Osteoblast (primary cell): ENCODE data around the gene CAPG. TPM values are rescaled to one million over a fixed set of nuclear protein-coding genes. Genes with fewer than 3 reads are reported as not detected.
A peak's percentile ranks its signal among the peaks of the same experiment; 100 is the strongest.
"Not testable (repeated sequence)": the region's sequence is repeated elsewhere in the genome, so short reads cannot be mapped to it uniquely, and the experiment has no call there.

Source experiments
- DNase-seq: peaks from one replicate; pipeline ENCODE4 v3.0.0; 2011; ENCODE audit warnings: low spot score, mixed read lengths; ENCODE audit not compliant: insufficient read length; ENCODE audit errors: missing footprints
- H2AFZ ChIP-seq: 2 replicates; pipeline ENCODE4 v1.6.0; 2011; ENCODE audit warnings: mild to moderate bottlenecking, low read length
- H3K27ac ChIP-seq: 2 replicates; pipeline ENCODE4 v1.5.1; 2011; ENCODE audit warnings: mild to moderate bottlenecking, low read depth, low read length, moderate library complexity
- H3K27me3 ChIP-seq: 2 replicates; pipeline ENCODE4 v1.6.0; 2012; ENCODE audit warnings: mild to moderate bottlenecking, control low read depth, inconsistent platforms, low read length, moderate library complexity; ENCODE audit not compliant: insufficient read depth
- H3K36me3 ChIP-seq: 2 replicates; pipeline ENCODE4 v1.5.1; 2011; ENCODE audit warnings: mild to moderate bottlenecking, low read length, control low read depth, moderate library complexity; ENCODE audit not compliant: insufficient read depth
- H3K4me1 ChIP-seq: 2 replicates; pipeline ENCODE4 v1.5.1; 2011; ENCODE audit warnings: mild to moderate bottlenecking, low read length, control low read depth, moderate library complexity; ENCODE audit not compliant: insufficient read depth
- H3K4me2 ChIP-seq: 2 replicates; pipeline ENCODE4 v1.6.0; 2011; ENCODE audit warnings: mild to moderate bottlenecking, low read length; ENCODE audit not compliant: insufficient read depth
- H3K4me3 ChIP-seq: fragments of 200-600 bp; sonication (generic); 3 replicates; pipeline ENCODE4 v1.5.1; 2012; ENCODE audit warnings: mild to moderate bottlenecking, low read length, inconsistent platforms; ENCODE audit not compliant: insufficient read depth
- H3K79me2 ChIP-seq: 2 replicates; pipeline ENCODE4 v1.6.0; 2012; ENCODE audit warnings: mild to moderate bottlenecking, low read length, control low read depth, inconsistent platforms; ENCODE audit not compliant: insufficient read depth
- H3K9me3 ChIP-seq: 2 replicates; pipeline ENCODE4 v1.5.1; 2011; ENCODE audit warnings: low read depth, low read length, control low read depth
- H4K20me1 ChIP-seq: 2 replicates; pipeline ENCODE4 v1.6.0; 2012; ENCODE audit warnings: mild to moderate bottlenecking, low read length, control low read depth; ENCODE audit not compliant: insufficient read depth
- CTCF ChIP-seq: IDR thresholded peaks from 2 replicates; pipeline ENCODE4 v1.5.1; 2011; ENCODE audit warnings: mild to moderate bottlenecking, low read depth, low read length, moderate library complexity; ENCODE audit errors: extremely low read depth
- total RNA-seq: library from RNA; depleted of rRNA; stranded (reverse); fragments of >200 nt; gene quantifications from 2 replicates; pipeline ENCODE4 v1.2.3, GENCODE V29; 2012

Gene CAPG
- total RNA-seq, 1 donor, result 140 TPM

- H3K36me3 ChIP-seq, result peaks cover 45% of the 10 kb centered on the region
- peaks cover 7% of the 10 kb centered on the region for H3K4me1 ChIP-seq
- H3K9me3 ChIP-seq, result no peaks in the 10 kb centered on the region
- no peaks in the 10 kb centered on the region for H3K79me2 ChIP-seq
- no peak overlapping the region for H2AFZ ChIP-seq
- H3K27ac ChIP-seq, result no peak overlapping the region
- DNase-seq, result no peak
- H3K4me2 ChIP-seq, result no peak overlapping the region
- no peak overlapping the region for H3K4me3 ChIP-seq
- H4K20me1 ChIP-seq, result no peaks in the 10 kb centered on the region
- no peak for TF ChIP-seq CTCF
- no peaks in the 10 kb centered on the region for H3K27me3 ChIP-seq
These were observed 22.4 kb downstream of the CAPG start for GRCh38 chr2:85387754-85388153.

DNA sequence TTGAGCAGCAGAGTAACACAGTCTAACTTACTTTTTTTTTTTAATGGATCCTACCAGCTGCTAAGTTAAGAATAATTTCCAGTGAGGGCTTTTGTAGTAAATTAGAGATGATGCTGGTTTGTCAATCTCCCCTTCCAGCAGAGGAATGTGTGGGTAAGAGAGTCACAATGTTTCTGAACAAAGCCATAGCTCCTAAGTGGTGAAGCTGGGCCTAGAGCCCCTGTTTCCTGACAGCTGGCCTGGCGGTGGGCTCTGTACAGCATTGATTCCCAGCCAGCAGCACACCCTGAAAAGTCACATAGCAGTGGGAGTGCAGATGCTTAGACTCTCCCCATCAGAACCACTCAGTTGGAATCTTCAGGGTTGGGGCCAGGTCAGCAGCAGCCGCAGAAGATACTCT is 24.4 kb downstream of the CAPG start:
- H3K79me2 ChIP-seq, result no peaks in the 10 kb centered on the region
- peaks cover 35% of the 10 kb centered on the region for H3K36me3 ChIP-seq
- no peaks in the 10 kb centered on the region for H3K27me3 ChIP-seq
- no peak overlapping the region for H3K4me3 ChIP-seq
- H3K4me1 ChIP-seq, result peaks cover 7% of the 10 kb centered on the region
- no peaks in the 10 kb centered on the region for H4K20me1 ChIP-seq
- H3K4me2 ChIP-seq, result no peak overlapping the region
- no peak for DNase-seq
- H3K9me3 ChIP-seq, result no peaks in the 10 kb centered on the region
- H3K27ac ChIP-seq, result no peak overlapping the region
- H2AFZ ChIP-seq, result no peak overlapping the region
- no peak for TF ChIP-seq CTCF

DNA sequence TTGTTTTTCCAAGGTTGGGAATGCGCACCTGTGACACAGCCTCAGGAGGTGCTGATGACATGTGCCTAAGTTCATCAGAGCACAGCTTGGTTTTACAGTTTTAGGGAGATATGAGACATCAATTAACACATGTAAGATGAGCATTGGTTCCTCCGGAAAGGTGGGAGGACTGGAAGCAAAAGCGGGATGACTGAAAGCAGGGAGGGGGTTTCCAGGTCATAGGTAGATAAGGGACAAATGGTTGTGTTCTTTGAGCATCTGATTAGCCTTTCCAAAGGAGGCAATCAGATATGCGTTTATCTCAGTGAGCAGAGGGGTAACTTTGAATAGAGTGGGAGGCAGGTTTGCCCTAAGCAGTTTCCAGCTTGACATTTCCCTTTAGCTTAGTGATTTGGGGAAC is 26.3 kb downstream of the CAPG start:
- Histone ChIP-seq H3K36me3 (peaks cover 39% of the 10 kb centered on the region), H3K4me1 (peaks cover 7% of the 10 kb centered on the region)
- no peak for TF ChIP-seq CTCF

GRCh38 chr2:85383151-85383550 is 27.0 kb downstream of the CAPG start:
- not testable (repeated sequence) for DNase-seq
- peaks cover 39% of the 10 kb centered on the region for H3K36me3 ChIP-seq

More for the DNA sequence above, 26.3 kb downstream of the CAPG start:
- H3K4me2 ChIP-seq, result no peak overlapping the region
- no peak overlapping the region for H3K4me3 ChIP-seq
- no peaks in the 10 kb centered on the region for H3K27me3 ChIP-seq
- no peaks in the 10 kb centered on the region for H4K20me1 ChIP-seq
- peak overlapping the region; percentile 17 for H3K27ac ChIP-seq
- no peak for DNase-seq
- H3K79me2 ChIP-seq, result no peaks in the 10 kb centered on the region
- H2AFZ ChIP-seq, result no peak overlapping the region
- H3K9me3 ChIP-seq, result no peaks in the 10 kb centered on the region

More at GRCh38 chr2:85383151-85383550, 27.0 kb downstream of the CAPG start:
- peak overlapping the region; percentile 17 for H3K27ac ChIP-seq
- not testable (repeated sequence) for H3K79me2 ChIP-seq, H3K4me3 ChIP-seq, H4K20me1 ChIP-seq, H3K4me2 ChIP-seq, H3K4me1 ChIP-seq, H3K27me3 ChIP-seq, H2AFZ ChIP-seq, H3K9me3 ChIP-seq
